ENCODE measurements around the gene IGFL3. TPM values are rescaled to one million over a fixed set of nuclear protein-coding genes. Genes with fewer than 3 reads are reported as not detected.

The IGFL3 gene
- polyA plus RNA-seq, 1 donor (not counting 4 experiments of a cell fraction or from before 2014, with no cell fraction given) = 344 TPM

GRCh38 chr19:46142294-46142693 lies 17.8 kb upstream of the IGFL3 start:
- dilution Hi-C loops (cut with MboI; ENCODE audit: extremely low pct_ligation_motif_present, low sequenced_read_pairs) = no loop called here
- no peaks in the 10 kb centered on the region for H3K9me3 ChIP-seq (ENCODE audit: control insufficient read depth, low read depth, low read length)
- H3K4me1 ChIP-seq (ENCODE audit: control insufficient read depth, extremely low read depth, insufficient read depth, low read length) = no peaks in the 10 kb centered on the region
- no peak overlapping the region for H3K4me2 ChIP-seq (ENCODE audit: control insufficient read depth, extremely low read depth, insufficient read depth, low read depth, low read length)
- no peak overlapping the region for H3K4me3 ChIP-seq (ENCODE audit: control insufficient read depth in 2 of 3, extremely low read depth in 1 of 3, insufficient read depth in 2 of 3, low read depth in 1 of 3, low read length in 3 of 3)
- no peak for DNase-seq (ENCODE audit: low read depth, low spot score)
- no peak overlapping the region for H3K9ac ChIP-seq (ENCODE audit: control insufficient read depth, extremely low read depth, insufficient read depth, low read length)
- no peak for TF ChIP-seq CTCF (optimal IDR thresholded peaks at IDR 0.05 in 1 of 3, IDR thresholded peaks at IDR 0.05 in 1 of 3, conservative IDR thresholded peaks at IDR 0.05 in 1 of 3; ENCODE audit: extremely low read depth in 1 of 3, insufficient read depth in 2 of 3, low read length in 3 of 3)
- TF ChIP-seq EZH2 (IDR thresholded peaks at IDR 0.05; ENCODE audit: low read length) = no peak
- H2AFZ ChIP-seq (ENCODE audit: control insufficient read depth, low read length) = no peak overlapping the region
- no peak overlapping the region for H3K27ac ChIP-seq (ENCODE audit: control insufficient read depth, insufficient read depth, low read length)
- no peaks in the 10 kb centered on the region for H3K27me3 ChIP-seq (ENCODE audit: control insufficient read depth, extremely low read depth, insufficient read depth, low read length)
- no peaks in the 10 kb centered on the region for H3K36me3 ChIP-seq (ENCODE audit: control insufficient read depth in 2 of 2, extremely low read depth in 1 of 2, insufficient read depth in 2 of 2, low read length in 2 of 2)
- H3K9me1 ChIP-seq (ENCODE audit: control insufficient read depth, extremely low read depth, insufficient read depth, low read length) = no peaks in the 10 kb centered on the region
- no peaks in the 10 kb centered on the region for H3K79me2 ChIP-seq (ENCODE audit: control insufficient read depth, insufficient read depth, low read length)
- no peaks in the 10 kb centered on the region for H4K20me1 ChIP-seq (ENCODE audit: control insufficient read depth, extremely low read depth, insufficient read depth, low read length)
- FAIRE-seq = no peak

GRCh38 chr19:46141421-46141820 lies 16.9 kb upstream of the IGFL3 start:
- TF ChIP-seq EZH2 (IDR thresholded peaks at IDR 0.05; ENCODE audit: low read length) (no peak), CTCF (optimal IDR thresholded peaks at IDR 0.05 in 1 of 3, IDR thresholded peaks at IDR 0.05 in 1 of 3, conservative IDR thresholded peaks at IDR 0.05 in 1 of 3; ENCODE audit: extremely low read depth in 1 of 3, insufficient read depth in 2 of 3, low read length in 3 of 3) (no peak)
- Histone ChIP-seq H2AFZ (ENCODE audit: control insufficient read depth, low read length) (no peak overlapping the region), H3K27me3 (ENCODE audit: control insufficient read depth, extremely low read depth, insufficient read depth, low read length) (no peaks in the 10 kb centered on the region), H3K4me1 (ENCODE audit: control insufficient read depth, extremely low read depth, insufficient read depth, low read length) (no peaks in the 10 kb centered on the region), H3K4me3 (ENCODE audit: control insufficient read depth in 2 of 3, extremely low read depth in 1 of 3, insufficient read depth in 2 of 3, low read depth in 1 of 3, low read length in 3 of 3) (no peak overlapping the region), H3K9me1 (ENCODE audit: control insufficient read depth, extremely low read depth, insufficient read depth, low read length) (no peaks in the 10 kb centered on the region), H3K9me3 (ENCODE audit: control insufficient read depth, low read depth, low read length) (no peaks in the 10 kb centered on the region), H3K9ac (ENCODE audit: control insufficient read depth, extremely low read depth, insufficient read depth, low read length) (no peak overlapping the region), H3K4me2 (ENCODE audit: control insufficient read depth, extremely low read depth, insufficient read depth, low read depth, low read length) (no peak overlapping the region), H4K20me1 (ENCODE audit: control insufficient read depth, extremely low read depth, insufficient read depth, low read length) (no peaks in the 10 kb centered on the region), H3K27ac (ENCODE audit: control insufficient read depth, insufficient read depth, low read length) (no peak overlapping the region), H3K79me2 (ENCODE audit: control insufficient read depth, insufficient read depth, low read length) (no peaks in the 10 kb centered on the region), H3K36me3 (ENCODE audit: control insufficient read depth in 2 of 2, extremely low read depth in 1 of 2, insufficient read depth in 2 of 2, low read length in 2 of 2) (no peaks in the 10 kb centered on the region)
- dilution Hi-C loops (cut with MboI; ENCODE audit: extremely low pct_ligation_motif_present, low sequenced_read_pairs) = no loop called here
- DNase-seq (ENCODE audit: low read depth, low spot score) (no peak), FAIRE-seq (no peak)

All from keratinocyte (primary cell).